ENCODE results near the gene MGST3. TPM values are rescaled to one million over a fixed set of nuclear protein-coding genes. Genes with fewer than 3 reads are reported as not detected.
"Not testable (repeated sequence)": the region's sequence is repeated elsewhere in the genome, so short reads cannot be mapped to it uniquely, and the experiment has no call there.

MGST3 gene
- total RNA-seq = 100 to 1,000 TPM; 491 to 509 TPM

GRCh38 chr1:165630629-165631341 lies at the start of gene MGST3:
MGST3 (plus strand) TSS chr1:165631234; CDS start chr1:165649848, 18,614 bp downstream.
- no peaks in the 10 kb centered on the region for H3K27me3 ChIP-seq
- DNase-seq (ENCODE audit: low spot score) = peak; percentile 96
- no peak for TF ChIP-seq CTCF (IDR thresholded peaks at IDR 0.05)
- peak within 1 kb of the TSS; percentile 93 to 99 for H3K27ac ChIP-seq
- H3K36me3 ChIP-seq = peaks cover 4% of the 10 kb centered on the region
- H3K9me3 ChIP-seq = no peaks in the 10 kb centered on the region
- H3K4me1 ChIP-seq = peaks cover 0 to 42% of the 10 kb centered on the region in 2 donors
- H3K4me3 ChIP-seq = peak within 1 kb of the TSS; percentile 88 to 95

GRCh38 chr1:165581926-165582325 lies 49.1 kb upstream of the MGST3 start:
- DNase-seq (ENCODE audit: low spot score) = no peak
- no peak overlapping the region for H3K4me3 ChIP-seq
- H3K27me3 ChIP-seq = no peaks in the 10 kb centered on the region
- no peaks in the 10 kb centered on the region for H3K36me3 ChIP-seq
- H3K9me3 ChIP-seq = no peaks in the 10 kb centered on the region
- TF ChIP-seq CTCF (IDR thresholded peaks at IDR 0.05) = no peak
- no peaks in the 10 kb centered on the region for H3K4me1 ChIP-seq
- H3K27ac ChIP-seq = no peak overlapping the region

- no peaks in the 10 kb centered on the region for H3K4me1 ChIP-seq
- DNase-seq (ENCODE audit: low spot score) = no peak
- no peak for TF ChIP-seq CTCF (IDR thresholded peaks at IDR 0.05)
- H3K27ac ChIP-seq = no peak overlapping the region
- no peaks in the 10 kb centered on the region for H3K9me3 ChIP-seq
- no peaks in the 10 kb centered on the region for H3K36me3 ChIP-seq
- no peaks in the 10 kb centered on the region for H3K27me3 ChIP-seq
- H3K4me3 ChIP-seq = no peak overlapping the region
Observed at GRCh38 chr1:165586398-165586797, 44.6 kb upstream of the MGST3 start.

GRCh38 chr1:165591391-165591790 lies 39.6 kb upstream of the MGST3 start:
- not testable (repeated sequence) for H3K4me3 ChIP-seq; H3K27me3 ChIP-seq; H3K9me3 ChIP-seq; H3K4me1 ChIP-seq; H3K27ac ChIP-seq; H3K36me3 ChIP-seq; DNase-seq (ENCODE audit: low spot score)

- Histone ChIP-seq H3K9me3 (no peaks in the 10 kb centered on the region), H3K4me1 (peaks cover 0 to 8% of the 10 kb centered on the region in 2 donors), H3K4me3 (no peak overlapping the region), H3K27me3 (no peaks in the 10 kb centered on the region), H3K36me3 (no peaks in the 10 kb centered on the region), H3K27ac (no peak overlapping the region)
- peak; percentile 94 to 97 for TF ChIP-seq CTCF (IDR thresholded peaks at IDR 0.05)
- peak; percentile 83 for DNase-seq (ENCODE audit: low spot score)
Observed at GRCh38 chr1:165592945-165593823, 37.9 kb upstream of the MGST3 start.

GRCh38 chr1:165595246-165595938 lies 35.6 kb upstream of the MGST3 start:
- H3K27ac ChIP-seq = no peak overlapping the region
- H3K4me1 ChIP-seq = peaks cover 0 to 13% of the 10 kb centered on the region in 2 donors
- H3K36me3 ChIP-seq = no peaks in the 10 kb centered on the region
- H3K27me3 ChIP-seq = no peaks in the 10 kb centered on the region
- no peak overlapping the region for H3K4me3 ChIP-seq
- no peaks in the 10 kb centered on the region for H3K9me3 ChIP-seq
- TF ChIP-seq CTCF (IDR thresholded peaks at IDR 0.05) = no peak
- no peak for DNase-seq (ENCODE audit: low spot score)
